HG02798 (cell line): ENCODE results near the gene HMX2.
"Not testable (repeated sequence)": the region's sequence is repeated elsewhere in the genome, so short reads cannot be mapped to it uniquely, and the experiment has no call there.

Experiments used
- ATAC-seq: cut with Tn5 transposase; IDR thresholded peaks from one replicate; pipeline ENCODE4 v1.9.1; 2021; ENCODE audit warnings: mild to moderate bottlenecking; ENCODE audit not compliant: unreplicated experiment, poor library complexity

The HMX2 gene

DNA sequence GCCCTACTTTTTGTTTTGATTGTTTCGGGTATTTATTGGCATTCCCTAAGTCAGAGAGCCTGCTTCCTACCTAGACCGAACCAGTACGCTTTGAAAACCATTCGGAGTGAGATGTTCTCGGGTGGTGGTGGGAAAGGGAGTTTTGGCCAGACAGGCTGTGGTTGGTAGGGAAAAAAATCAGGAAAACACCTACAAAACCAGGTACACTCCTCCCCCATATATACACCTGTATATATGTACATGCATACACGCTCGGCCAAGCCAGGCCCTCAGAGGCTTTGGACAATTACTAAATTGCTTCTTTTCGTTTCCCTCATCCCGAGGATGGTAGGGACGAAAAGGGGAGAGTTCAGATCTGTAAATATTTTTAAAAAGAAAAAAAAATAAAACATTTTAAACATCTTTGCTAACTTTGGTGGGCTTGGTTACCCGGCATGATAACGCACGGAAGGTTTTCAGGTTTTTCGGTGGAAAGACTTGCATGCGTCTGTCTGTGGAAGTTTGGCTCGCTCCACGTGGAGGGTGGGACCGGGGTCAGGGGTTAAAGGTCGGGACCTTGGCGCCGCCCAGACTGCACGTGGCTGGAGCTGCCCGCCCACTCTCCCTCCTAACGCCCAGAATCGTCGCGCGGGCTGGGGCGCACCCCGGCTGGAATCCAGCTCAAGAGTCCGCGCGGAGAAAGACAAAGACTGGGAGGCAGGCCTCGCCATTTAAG, 2.5 kb downstream of the HMX2 start:
- no peak for ATAC-seq

DNA sequence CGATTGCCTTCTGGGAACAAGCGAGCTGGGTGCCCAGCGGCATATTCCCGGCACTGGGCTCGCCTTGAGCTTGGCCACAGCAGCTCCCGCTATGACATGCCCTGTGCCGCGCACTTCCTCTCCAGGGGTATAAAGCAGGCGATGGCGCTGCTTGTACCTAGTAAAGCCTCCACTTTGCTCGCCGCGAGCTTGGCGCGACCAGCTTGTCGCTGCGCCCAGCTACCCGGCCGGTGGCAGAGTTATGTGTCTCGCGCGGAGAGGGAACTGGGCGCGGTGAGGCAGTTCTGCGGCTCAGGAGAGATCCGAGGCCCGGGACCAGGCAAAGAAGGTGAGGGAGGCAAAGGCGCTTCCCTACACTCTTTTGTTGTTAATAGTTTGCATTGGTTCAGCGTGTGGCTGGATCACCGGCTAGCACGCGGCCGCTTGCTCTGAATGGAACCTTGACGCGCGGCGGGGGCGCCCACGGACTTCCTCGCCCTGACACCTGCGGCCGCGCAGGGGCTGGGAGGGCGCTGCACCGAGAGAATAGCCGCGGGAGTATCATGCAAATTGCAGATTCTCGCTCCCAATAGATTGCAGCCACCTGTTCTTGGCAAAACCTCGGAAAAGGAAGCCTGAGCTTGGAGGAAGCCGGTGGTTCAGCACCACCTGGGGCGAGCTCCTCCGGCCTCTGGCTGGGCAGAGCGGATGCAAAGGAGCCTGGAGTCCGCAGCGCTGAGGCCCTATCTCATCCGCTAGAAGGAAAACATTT, 3.2 kb downstream of the HMX2 start:
- no peak for ATAC-seq

GRCh38 chr10:123151737-123152135, 3.8 kb downstream of the HMX2 start:
- no peak for ATAC-seq

GRCh38 chr10:123153486-123154091, 5.7 kb downstream of the HMX2 start:
- ATAC-seq, result no peak

DNA sequence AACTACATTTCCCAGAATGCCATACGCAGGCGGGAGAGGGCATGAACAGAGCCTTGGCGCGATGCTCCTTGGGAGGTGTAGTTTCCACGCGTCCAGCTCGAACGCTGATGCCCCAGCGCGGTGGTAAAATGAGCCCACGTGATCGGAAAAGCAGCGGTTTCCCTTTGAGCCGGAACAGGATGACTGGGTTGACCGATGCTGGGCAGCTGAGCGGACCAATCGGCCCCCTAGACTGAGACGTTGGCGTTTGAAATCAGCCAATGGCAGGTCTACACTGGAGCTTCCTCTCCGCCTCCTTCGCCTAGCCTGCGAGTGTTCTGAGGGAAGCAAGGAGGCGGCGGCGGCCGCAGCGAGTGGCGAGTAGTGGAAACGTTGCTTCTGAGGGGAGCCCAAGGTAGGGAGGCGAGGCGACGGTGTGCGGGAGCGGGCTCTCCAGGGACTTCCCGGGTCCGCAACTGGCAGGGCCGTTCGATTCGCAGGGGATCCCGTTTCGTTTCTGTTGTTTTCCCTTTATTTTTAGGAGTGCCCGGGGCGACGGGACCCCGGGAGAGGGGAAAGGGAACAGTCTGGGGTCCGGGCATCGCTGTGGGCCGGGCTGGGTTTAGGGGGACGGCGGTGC, 6.3 kb downstream of the HMX2 start, which contains the start of gene BUB3:
Gene BUB3 (plus strand): TSS at position 311 of the 619 bp plus-strand sequence. CDS start 516 bp downstream, outside the sequence.
- ATAC-seq, result peak; percentile 92

GRCh38 chr10:123154711-123155505, 7.0 kb downstream of the HMX2 start:
- peak; percentile 58 for ATAC-seq

- no peak for ATAC-seq
These were observed 8.1 kb downstream of the HMX2 start for GRCh38 chr10:123156078-123156477.

DNA sequence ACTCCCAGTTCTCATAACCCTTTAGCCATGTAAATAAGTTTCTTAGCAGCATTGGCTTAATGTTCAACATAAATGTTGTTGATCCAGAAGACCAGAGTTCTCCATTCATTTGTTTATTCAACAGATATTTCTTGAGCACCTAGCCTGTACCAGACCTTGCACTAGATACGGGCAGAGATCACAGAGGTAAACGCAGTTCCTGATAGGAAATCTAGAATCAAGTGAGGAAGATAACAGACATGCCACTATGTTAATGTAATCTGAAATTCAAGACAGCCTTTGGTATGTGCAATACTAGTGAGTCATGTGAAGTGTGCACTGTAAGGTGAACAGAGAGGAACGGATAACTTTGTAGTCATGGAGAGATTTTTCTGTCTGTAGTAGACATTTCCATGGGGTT, 9.3 kb downstream of the HMX2 start:
- no peak for ATAC-seq

- no peak for ATAC-seq
These were observed 10.7 kb downstream of the HMX2 start for GRCh38 chr10:123158682-123159081.

- ATAC-seq, result no peak
These were observed 12.5 kb downstream of the HMX2 start for GRCh38 chr10:123160311-123160980.

DNA sequence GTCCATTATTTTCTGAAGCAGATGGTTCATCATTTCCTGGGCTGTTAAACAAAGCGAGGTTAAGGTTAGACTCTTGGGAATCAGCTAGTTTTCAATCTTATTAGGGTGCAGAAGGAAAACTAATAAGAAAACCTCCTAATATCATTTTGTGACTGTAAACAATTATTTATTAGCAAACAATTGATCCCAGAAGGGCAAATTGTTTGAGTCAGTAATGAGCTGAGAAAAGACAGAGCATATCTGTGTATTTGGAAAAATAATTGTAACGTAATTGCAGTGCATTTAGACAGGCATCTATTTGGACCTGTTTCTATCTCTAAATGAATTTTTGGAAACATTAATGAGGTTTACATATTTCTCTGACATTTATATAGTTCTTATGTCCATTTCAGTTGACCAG, 16.4 kb downstream of the HMX2 start:
- no peak for ATAC-seq

DNA sequence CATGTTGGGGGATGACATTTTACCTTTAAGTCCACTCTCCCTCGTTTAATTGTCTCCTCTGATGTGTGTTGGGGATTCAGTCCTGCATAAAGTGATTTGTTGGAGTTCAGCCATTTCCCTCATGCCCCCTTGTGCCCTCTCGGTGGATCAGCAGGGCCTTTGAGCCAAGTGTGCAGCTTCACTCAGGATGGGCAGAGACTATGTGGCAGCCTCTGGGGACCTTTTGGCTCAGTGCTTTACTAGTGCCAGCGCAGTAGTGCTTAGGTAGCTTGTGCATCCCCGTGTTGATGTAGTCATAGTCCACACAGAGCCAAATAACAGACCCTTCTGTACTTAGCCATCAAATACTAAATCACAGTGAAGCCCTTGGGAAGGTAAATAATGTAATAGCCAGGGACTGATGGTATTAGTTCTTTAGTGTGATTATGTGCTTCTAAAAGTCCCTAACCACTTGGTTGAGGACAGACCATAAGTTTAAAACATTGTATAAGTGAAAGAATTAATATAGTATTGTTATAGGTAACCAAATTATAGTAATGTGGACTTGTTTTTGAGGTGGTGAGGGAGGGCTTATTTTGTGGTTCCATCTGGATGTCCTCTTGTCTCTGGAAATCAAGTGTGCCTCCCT, 17.6 kb downstream of the HMX2 start:
- no peak for ATAC-seq

GRCh38 chr10:123166618-123167017, 18.7 kb downstream of the HMX2 start:
- no peak for ATAC-seq

GRCh38 chr10:123170961-123171360, 23.0 kb downstream of the HMX2 start:
- ATAC-seq, result no peak

GRCh38 chr10:123171616-123172015, 23.7 kb downstream of the HMX2 start:
- ATAC-seq, result not testable (repeated sequence)

DNA sequence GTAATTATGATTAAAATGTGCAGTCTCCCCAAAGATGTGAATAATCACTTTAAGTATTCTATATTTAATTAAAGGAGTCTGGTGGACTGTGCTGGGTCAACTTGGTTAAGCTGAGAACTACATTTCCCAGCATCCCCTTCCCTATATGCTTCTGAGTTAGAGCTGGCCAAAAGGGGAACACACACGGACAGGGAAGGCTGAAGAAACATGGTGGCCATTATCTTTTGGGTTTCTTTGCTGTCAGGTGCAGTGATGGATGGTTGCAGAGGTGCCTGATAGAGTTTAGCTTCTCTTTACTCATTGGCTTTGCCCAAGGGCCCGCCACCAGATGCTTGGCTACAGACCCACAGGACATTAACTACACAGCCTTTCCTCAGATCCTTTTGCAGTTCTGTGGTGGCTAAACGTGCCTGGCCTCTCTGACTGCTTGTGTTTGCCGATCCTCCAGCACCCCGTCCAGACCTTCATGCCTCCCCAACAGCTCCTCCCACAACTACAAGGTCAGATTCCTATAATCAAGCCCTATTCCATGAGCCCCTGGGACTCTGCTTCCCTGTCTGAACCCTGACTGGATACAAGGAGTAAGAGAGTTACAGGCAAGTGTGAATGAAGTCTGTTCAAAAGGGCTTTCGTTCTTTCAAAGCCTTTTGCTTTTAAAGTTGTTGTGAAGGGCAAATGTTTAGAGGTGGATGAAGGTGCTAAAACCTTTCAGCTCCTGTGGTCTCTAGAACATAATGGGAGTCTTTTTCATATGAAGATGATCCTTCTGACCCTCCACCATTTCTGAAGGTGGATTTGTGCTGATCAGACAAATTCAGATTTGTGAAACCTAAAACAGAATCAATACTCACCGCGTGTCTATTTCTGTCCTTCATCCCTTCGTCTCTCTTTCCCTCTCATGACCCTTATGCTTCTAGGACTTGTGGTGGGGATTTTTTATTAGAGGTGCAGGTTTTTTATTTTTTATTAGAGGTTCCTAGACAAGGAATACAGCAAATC, 27.8 kb downstream of the HMX2 start:
- no peak for ATAC-seq

DNA sequence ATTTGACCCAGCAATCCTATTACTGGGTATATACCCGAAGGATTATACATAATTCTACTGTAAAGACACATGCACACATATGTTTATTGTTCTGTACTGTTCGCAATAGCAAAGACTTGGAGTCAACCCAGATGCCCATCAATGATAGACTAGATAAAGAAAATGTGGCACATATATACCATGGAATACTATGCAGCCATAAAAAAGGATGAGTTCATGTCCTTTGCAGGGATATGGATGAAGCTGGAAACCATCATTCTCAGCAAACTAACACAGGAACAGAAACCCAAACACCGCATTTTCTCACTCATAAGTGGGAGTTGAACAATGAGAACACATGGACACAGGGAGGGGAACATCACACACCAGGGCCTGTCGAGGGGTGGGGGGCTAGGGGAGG, 30.5 kb downstream of the HMX2 start:
- not testable (repeated sequence) for ATAC-seq
